GM21367 (cell line): ENCODE measurements around the gene FGFRL1.
"Not testable (repeated sequence)": the region's sequence is repeated elsewhere in the genome, so short reads cannot be mapped to it uniquely, and the experiment has no call there.

Source experiments
- ATAC-seq: cut with Tn5 transposase; IDR thresholded peaks from one replicate; pipeline ENCODE4 v1.9.1; 2021; ENCODE audit not compliant: unreplicated experiment

The FGFRL1 gene

GRCh38 chr4:1036976-1037810 lies 25.8 kb downstream of the FGFRL1 start:
- no peak for ATAC-seq

GRCh38 chr4:1038948-1039492 lies 27.6 kb downstream of the FGFRL1 start:
- ATAC-seq, result no peak

GRCh38 chr4:1039493-1040343 lies 28.3 kb downstream of the FGFRL1 start:
- ATAC-seq, result no peak

- ATAC-seq, result no peak
These were observed 29.1 kb downstream of the FGFRL1 start for GRCh38 chr4:1040344-1041146.

GRCh38 chr4:1041147-1041935 lies 29.9 kb downstream of the FGFRL1 start:
- no peak for ATAC-seq

GRCh38 chr4:1041936-1042330 lies 30.5 kb downstream of the FGFRL1 start:
- no peak for ATAC-seq

- ATAC-seq, result no peak
These were observed 31.1 kb downstream of the FGFRL1 start for GRCh38 chr4:1042352-1043055.

- no peak for ATAC-seq
These were observed 31.7 kb downstream of the FGFRL1 start for GRCh38 chr4:1043162-1043561.

- ATAC-seq, result no peak
These were observed 32.4 kb downstream of the FGFRL1 start for GRCh38 chr4:1043651-1044468.

- ATAC-seq, result no peak
These were observed 33.2 kb downstream of the FGFRL1 start for GRCh38 chr4:1044469-1045192.

GRCh38 chr4:1045193-1045594 lies 33.8 kb downstream of the FGFRL1 start:
- no peak for ATAC-seq

- no peak for ATAC-seq
These were observed 34.3 kb downstream of the FGFRL1 start for GRCh38 chr4:1045595-1046201.

GRCh38 chr4:1046581-1047011 lies 35.2 kb downstream of the FGFRL1 start:
- not testable (repeated sequence) for ATAC-seq

- no peak for ATAC-seq
These were observed 35.9 kb downstream of the FGFRL1 start for GRCh38 chr4:1047106-1047975.

GRCh38 chr4:1047976-1048772 lies 36.7 kb downstream of the FGFRL1 start:
- ATAC-seq, result no peak
